HG03432 (cell line): Measurements from ENCODE around the gene DTNB.
"Not testable (repeated sequence)": the region's sequence is repeated elsewhere in the genome, so short reads cannot be mapped to it uniquely, and the experiment has no call there.

Experiments
- ATAC-seq: cut with Tn5 transposase; IDR thresholded peaks from one replicate; pipeline ENCODE4 v1.9.1; 2021; ENCODE audit warnings: mild to moderate bottlenecking, moderate library complexity; ENCODE audit not compliant: unreplicated experiment

Gene DTNB

DNA sequence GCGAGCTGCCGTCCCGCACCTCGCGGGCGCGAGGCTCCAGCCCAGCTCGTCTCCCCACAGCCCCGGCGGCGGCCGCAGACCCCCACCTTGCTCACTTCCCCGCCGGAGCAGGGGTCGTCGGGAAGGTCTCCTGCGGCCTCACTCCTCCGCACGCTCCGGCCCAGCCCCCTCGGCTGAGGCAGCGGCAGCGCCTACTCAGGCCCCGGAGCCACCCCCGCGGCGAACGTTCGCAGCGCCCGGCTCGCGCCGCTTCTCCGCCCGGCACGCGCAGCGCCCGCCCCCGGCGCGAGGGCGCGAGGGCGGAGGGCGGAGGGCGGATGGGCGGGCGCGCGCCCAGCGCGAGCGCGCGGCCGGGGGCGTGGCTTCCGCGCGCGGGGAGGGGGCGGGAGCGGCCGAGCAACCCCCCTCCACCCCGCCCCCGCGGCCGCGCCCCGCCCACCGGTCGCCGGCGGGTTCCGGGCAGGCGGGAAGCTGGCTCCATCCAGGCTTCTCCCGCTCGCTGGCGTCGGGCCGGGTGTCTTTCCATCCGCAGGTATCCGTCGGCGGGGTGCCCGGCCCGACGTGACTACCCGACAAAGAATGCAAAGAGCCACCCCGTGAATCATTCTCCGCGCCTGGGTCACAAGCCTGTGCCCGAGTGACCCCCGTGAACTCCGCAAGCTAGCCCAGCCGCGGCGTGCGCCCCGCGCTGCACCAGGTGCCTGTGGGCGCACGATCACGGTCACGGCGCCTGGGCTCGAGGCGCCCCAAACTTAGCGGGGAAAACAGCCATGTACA, at the start of gene DTNB:
Gene DTNB, minus strand, starts transcription at position 278 of the 777 bp plus-strand sequence. CDS start 20,917 bp downstream, outside the sequence.
- ATAC-seq = peak; percentile 81

DNA sequence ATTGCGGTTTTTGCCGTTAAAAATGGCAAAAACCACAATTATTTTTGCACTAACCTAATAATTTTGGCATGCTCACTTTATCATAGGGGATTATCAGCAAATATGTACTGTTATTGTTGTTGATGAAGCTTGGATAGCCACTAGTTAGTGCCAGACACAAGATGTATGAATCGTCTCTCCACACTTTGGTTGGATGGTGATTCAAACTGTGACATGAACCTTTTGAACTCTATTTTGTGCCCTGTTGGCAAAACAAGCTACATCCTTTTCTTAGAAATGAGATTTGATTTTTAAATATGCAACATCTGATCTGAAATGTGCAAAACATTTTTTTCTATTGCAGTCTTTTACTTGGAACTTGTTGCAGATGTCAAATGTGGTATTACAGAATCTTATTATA, 48.8 kb upstream of the DTNB start:
- ATAC-seq = no peak

GRCh38 chr2:25720575-25720974, 47.2 kb upstream of the DTNB start:
- ATAC-seq = no peak

- no peak for ATAC-seq
Measured at GRCh38 chr2:25714740-25715139, 41.4 kb upstream of the DTNB start.

- no peak for ATAC-seq
Measured at GRCh38 chr2:25712455-25712854, 39.1 kb upstream of the DTNB start.

GRCh38 chr2:25711675-25712354, 38.4 kb upstream of the DTNB start:
- no peak for ATAC-seq

DNA sequence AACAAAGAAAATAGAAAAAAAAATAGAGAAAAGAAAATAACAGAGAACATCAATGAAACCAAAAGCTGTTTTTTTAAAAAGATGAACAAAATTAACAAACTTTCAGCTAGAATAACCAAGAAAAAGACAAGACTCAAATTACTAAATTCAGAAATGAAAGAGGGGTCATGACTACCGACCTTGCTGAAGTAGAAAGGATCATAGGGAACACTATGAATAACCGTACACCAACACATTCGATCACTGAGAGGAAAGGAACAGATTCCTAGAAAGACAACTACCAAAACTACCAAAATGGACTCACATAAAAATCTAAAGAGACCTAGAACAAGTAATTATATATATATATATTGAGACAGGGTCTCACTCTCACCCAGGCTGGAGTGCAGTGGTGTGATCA, 37.4 kb upstream of the DTNB start:
- ATAC-seq = no peak

DNA sequence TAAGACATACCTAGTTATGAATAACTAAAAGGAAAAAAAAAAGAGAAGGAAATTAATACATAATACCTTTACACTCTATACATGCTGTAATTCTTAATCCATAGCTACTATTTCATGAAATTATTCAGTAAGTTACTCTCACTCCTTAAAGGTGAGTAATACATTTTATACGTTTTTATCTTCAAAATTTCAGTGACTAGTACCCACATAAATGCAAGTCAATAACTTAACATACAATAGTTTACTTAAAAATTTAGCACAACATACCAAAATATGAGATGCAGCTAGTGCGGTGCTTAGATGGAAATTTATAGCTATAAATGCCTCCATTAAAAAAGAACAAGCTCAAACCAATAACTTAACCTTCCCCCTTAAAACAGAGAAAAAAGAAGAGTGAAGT, 36.0 kb upstream of the DTNB start:
- no peak for ATAC-seq

GRCh38 chr2:25707927-25708590, 34.7 kb upstream of the DTNB start:
- no peak for ATAC-seq

DNA sequence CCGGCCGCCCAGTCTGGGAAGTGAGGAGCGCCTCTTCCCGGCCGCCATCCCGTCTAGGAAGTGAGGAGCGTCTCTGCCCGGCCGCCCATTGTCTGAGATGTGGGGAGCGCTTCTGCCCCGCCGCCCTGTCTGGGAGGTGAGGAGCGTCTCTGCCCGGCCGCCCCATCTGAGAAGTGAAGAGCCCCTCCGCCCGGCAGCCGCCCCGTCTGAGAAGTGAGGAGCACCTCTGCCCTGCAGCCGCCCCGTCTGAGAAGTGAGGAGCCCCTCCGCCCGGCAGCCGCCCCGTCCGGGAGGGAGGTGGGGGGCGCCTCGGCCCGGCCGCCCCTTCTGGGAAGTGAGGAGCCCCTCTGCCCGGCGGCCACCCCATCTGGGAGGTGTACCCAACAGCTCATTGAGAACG, 32.2 kb upstream of the DTNB start:
- ATAC-seq = not testable (repeated sequence)

DNA sequence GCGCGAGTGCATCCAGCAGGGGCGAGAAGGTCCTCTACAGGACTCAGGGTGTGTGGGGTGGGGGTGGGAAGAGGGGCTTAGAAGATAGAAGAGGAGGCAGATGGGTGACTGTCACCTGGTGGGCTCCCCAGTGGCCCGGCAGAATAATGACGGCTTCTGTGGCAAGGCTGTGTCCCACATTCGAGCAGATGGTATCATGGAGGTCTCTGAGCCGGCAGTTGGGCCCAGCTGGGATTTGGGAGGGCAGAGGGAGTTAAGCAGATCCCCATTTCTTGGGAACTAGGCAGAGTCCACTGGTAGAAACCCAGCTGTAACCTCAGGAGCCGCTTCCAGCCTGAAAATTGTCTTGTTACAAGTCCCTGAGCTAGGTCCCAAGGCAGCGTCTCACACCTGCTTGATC, 28.4 kb upstream of the DTNB start:
- ATAC-seq = no peak

DNA sequence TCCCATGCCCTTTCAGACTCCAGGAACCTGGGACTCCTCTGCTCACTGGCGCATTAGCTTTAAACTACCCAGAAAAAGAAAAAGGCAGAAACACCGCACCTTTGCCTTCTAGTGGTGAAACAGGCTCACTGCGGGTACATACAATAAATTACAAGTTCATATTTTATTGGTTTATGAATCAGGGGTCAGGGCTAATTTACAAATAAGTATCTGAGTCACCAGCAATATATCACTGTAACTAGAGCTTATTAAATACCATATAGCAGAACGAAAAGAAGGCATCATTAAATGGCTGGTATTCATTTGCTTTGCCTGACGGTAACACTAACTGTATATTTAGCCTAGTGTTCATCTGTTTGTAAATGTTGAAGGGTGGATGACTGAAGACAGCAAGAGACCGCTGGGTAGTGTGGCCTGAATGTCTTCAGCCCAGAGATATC, 26.9 kb upstream of the DTNB start:
- ATAC-seq = no peak

GRCh38 chr2:25699216-25699615, 25.8 kb upstream of the DTNB start:
- no peak for ATAC-seq

- ATAC-seq = no peak
Measured at GRCh38 chr2:25698752-25699151, 25.4 kb upstream of the DTNB start.

DNA sequence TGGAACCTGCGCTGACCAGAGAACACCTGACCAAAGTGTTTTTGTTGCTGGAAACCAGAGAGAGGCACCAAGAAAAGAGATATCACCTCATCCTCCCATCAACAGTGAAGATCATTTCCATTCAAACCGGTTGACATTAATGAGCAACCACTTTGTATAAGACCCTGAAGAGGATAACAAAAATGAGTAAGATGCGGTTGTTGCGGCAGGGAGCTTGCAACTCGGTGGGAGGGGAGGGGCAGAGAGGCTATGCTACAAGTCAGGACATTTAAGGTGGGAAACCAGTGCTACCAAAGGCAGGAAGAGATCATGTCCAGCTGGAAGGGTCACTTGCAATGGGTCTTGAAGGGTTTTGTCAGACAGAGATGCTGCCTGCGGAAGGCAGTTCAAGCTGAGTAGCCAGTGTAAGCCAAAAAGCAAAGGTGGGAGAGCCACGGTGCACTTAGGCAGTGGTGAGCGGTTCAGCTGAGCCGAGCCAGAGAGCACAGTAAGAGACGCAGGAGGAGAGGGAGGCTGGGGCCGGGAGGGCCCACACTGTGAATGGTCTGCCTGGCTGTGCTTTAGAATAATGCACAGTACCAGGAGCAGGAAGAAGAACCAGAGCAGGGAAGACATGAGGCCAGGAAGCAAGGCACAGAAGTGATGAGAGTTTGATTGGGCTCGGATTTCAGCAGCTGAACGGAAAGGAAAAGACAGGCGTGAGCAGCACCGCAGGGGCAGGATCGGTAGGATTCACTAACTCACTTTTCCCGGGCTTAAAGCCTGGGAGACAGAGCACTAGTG, 24.4 kb upstream of the DTNB start:
- no peak for ATAC-seq

DNA sequence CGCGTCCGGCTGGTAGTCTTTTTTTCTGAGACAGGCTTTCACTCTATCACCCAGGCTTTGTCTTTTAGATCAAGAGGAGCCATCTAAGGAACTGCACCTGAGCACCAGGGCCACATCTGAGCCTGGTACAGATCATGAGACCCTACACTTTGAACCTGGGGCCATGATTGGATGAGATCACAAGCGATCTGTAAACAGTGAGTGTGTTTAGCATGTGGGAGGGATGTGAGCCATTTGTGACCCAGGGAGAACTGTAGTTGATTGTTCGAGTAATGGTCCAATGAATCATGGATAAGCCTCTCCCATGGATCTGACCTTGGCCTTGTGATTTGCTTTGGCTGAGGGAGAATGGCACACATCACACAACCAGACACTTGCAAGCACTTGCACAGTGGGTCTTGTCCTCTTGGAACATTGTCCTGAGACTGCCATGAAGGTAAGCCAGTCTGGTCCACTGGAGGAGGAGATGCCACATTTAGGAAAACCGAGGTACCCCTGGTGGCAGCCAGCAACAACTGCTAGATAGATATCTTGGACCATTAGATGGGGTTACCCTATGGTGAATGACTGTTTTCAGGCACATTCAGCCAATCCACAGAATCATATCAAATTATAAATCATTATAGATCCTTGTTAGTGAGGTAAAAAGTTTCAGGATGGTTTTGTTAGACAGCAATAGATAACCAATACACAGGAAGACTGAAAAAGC, 19.5 kb upstream of the DTNB start:
- no peak for ATAC-seq

DNA sequence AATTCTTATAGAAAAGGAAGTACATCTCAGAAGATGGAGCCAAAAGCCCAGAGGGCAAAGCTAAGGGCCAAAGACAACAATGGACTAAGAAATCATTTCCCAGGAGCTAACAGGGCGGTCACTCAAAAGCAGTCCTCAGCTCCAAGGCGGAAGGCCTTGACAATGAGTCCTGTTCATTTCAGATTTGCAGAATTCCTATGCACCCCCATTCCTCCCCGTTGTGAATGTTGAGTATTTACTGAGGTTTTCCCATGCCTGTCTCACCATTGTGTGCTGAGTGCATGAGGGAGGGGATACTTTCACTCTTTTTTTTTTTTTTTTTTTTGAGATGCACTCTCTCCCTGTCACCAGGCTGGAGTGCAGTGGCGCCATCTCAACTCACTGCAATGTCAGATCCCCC, 18.8 kb upstream of the DTNB start:
- ATAC-seq = no peak

- ATAC-seq = no peak
Measured at GRCh38 chr2:25690058-25690457, 16.7 kb upstream of the DTNB start.

- ATAC-seq = no peak
Measured at GRCh38 chr2:25688236-25688635, 14.9 kb upstream of the DTNB start.

GRCh38 chr2:25685741-25686140, 12.4 kb upstream of the DTNB start:
- no peak for ATAC-seq
